GM18502 (cell line): ENCODE measurements around the gene MRPS7.
A peak's percentile ranks its signal among the peaks of the same experiment; 100 is the strongest.
"Not testable (repeated sequence)": the region's sequence is repeated elsewhere in the genome, so short reads cannot be mapped to it uniquely, and the experiment has no call there.

Experiments used
- ATAC-seq: cut with Tn5 transposase; IDR thresholded peaks from one replicate; pipeline ENCODE4 v1.9.1; 2021; ENCODE audit warnings: mild to moderate bottlenecking; ENCODE audit not compliant: unreplicated experiment, poor library complexity

Gene MRPS7

DNA sequence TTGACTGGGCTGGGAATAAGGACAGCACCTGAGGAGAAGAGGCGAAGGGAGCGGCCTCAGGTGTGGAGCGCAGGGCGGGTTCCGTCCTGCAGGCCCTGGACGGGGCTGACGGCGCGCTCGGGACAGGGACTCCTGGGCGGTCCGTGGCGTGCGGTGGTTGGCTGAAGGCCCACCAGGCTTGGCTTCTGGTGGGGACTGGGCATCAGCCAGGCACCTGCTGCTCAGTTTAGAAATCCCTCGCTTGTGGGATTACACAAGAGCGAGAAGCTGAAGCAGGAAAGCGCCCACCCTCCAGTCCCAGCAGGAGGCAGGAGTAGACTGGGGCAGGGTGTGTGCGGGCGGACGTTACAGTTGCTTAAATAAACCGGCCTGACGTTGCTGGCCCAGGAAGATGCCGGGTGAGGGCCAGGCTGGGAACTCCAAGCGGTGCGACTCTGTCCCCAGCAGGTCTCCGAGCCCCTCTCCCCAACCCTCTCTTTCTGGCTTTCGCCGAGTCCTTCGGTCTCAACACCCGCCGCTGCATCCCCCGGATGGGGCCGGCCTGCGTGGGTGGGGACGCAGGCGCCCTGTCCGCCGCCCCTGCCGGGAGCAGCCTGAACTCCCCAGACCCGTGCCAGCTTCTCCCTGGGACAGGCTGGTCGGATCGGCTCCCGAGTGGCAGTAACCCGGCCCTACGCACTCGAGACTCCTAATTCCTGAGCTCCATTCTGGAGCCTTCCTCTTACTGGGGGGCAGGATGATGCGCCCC, 8.7 kb downstream of the MRPS7 start:
- peak; percentile 34 for ATAC-seq

- peak; percentile 27 for ATAC-seq
Observed at GRCh38 chr17:75270966-75271232, 9.2 kb downstream of the MRPS7 start, which contains the start of gene MIF4GD. Gene MIF4GD (minus strand): TSS chr17:75271231. CDS start chr17:75270195, 1,036 bp downstream.

GRCh38 chr17:75271233-75271954, 9.7 kb downstream of the MRPS7 start:
- peak; percentile 67 for ATAC-seq

DNA sequence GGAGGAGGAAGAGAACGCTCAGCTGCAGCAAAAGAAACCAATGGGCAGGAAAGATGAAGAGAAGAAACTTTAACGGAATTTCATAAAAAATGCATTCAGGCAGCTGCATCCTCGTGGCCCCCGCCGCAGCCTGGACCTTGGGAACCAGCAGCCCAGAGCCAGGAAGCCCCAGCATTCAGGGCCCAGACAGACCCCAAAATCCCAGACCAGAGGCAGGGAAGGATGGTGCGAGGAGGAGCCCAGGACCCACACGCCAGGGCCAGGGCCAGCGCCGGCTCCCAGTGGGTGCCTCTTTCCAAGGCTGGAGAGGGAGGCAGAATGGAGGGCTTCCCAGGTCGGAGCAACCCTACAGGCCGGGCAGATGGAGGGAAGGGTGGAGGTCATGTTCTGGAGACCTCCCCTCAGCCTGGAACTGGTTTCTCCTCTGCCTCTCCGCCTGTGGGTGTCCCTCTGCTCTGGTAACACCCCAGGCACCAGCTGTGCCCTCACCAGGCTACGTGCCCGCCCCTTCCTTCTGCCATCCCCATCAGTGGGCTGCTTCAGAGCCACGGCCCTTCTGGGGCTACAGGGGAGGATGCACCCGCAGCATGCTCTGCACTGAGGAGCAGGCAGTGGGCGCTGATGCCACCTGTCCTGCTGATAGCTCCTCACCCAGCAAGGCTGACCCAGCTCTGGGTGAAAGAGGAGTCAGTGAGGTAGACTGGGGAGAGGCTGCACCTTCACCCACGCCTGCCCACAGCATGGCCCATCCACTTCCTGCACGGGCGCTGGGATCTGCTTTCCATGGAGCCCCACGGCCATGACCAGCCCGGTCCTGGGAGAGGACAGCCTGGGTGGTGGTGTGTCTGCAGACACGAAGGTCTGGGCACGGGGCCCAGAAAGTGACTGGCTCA, 10.5 kb downstream of the MRPS7 start:
- ATAC-seq: no peak

- no peak for ATAC-seq
Observed at GRCh38 chr17:75272848-75273184, 11.1 kb downstream of the MRPS7 start.

DNA sequence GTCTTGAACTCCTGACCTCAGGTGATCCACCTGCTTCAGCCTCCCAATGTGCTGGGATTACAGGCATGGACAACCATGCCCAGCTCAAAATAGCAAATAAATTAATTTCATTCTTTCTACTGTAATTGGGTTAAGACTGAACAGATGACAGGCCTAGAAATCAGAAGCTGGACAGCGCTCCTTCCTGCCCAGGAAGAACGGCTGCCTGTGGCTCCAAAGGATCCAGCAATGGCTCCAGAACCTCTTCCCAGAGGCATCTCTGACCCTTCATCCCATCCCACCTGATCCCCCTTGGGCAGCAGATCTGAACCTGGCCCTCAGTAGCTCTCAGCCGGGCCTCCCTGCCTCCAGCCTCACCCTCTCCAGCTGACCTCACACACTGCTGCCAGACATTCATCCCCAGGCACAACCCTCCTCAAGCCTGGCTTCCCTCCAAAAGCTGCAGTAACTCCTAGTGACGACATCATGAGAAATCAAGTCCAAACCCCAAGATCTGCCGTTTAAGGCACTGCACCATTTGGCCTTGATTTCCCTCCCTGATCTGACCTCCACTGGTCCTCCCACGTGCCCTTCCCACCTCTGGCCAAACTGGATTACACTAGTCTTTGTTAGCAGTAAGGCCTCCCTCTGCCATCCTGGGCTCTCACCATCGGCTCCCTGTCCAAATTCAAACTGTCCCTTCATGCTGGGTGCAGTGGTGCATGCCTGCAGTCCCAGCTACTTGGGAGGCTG, 12.5 kb downstream of the MRPS7 start:
- no peak for ATAC-seq

DNA sequence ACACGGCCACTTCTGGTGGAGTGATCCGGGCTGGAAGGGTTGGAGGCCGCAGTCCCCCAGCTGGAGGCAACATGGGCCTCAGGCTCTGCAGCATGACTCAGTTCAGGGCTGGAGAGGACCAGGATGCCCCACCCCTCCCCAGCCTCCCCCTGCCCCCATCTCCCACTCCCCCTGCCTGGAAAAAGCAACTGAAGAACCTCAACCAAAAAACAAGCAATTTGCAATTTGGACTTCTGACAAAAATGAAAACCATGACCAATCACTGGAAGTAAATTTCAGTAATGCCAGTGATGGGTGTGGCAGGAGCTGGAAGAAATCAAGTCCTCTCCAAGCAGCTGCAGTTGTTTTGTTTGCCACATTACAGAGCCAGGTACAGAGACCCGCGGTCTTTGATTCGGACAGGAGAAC, 16.0 kb downstream of the MRPS7 start:
- ATAC-seq: no peak

DNA sequence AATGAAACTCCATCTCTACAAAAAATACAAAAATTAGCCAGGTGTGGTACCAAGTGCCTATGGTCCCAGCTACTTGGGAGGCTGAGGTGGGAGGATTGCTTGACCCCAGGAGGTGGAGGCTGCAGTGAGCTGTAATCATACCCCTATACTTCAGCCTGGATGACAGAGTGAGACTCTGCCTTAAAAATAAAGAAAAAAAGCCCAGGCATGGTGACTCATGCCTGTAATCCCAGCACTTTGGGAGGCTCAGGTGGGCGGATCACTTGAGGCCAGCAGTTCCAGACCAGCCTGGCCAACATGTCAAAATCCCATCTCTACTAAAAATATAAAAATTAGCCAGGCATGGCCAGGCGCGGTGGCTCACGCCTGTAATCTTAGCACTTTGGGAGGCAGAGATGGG, 18.5 kb downstream of the MRPS7 start:
- ATAC-seq: not testable (repeated sequence)

DNA sequence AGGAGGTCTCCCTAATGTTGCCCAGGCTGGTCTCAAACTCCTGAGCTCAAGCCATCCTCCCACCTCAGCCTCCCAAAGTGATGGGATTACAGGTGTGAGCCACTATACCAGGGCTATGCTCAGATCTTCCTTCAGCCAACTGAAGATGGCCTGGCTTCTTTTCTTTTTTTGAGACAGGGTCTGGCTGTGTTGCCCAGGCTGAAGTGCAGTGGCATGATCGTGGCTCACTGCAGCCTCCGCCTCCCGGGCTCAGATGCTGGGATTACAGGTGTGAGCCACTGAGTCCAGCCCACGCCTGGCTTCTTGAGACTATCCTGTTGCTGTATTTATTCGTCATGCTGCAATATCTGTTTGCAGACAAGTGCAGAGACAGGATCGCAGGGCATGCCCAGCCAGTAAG, 23.4 kb downstream of the MRPS7 start:
- no peak for ATAC-seq

DNA sequence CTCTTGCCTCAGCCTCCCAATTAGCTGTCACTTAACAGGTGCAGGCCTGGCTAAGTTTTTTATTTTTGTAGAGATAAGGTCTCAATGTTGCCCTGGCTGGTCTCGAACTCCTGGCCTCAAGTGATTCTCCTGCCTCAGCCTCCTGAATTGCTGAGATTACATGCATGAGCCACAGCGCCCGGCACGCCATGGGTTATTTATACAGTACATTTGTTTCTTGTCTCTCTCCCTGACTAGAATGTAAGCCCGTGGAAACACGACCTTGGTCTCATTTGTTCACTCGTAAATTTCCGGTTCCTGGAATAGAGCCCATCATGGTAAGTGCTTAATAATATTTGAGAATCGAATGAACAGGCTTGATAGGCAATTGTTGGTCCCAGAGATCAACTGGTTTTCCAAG, 25.5 kb downstream of the MRPS7 start:
- no peak for ATAC-seq

- no peak for ATAC-seq
Observed at GRCh38 chr17:75288359-75288758, 26.7 kb downstream of the MRPS7 start.

GRCh38 chr17:75288770-75289114, 27.1 kb downstream of the MRPS7 start:
- peak; percentile 18 for ATAC-seq

DNA sequence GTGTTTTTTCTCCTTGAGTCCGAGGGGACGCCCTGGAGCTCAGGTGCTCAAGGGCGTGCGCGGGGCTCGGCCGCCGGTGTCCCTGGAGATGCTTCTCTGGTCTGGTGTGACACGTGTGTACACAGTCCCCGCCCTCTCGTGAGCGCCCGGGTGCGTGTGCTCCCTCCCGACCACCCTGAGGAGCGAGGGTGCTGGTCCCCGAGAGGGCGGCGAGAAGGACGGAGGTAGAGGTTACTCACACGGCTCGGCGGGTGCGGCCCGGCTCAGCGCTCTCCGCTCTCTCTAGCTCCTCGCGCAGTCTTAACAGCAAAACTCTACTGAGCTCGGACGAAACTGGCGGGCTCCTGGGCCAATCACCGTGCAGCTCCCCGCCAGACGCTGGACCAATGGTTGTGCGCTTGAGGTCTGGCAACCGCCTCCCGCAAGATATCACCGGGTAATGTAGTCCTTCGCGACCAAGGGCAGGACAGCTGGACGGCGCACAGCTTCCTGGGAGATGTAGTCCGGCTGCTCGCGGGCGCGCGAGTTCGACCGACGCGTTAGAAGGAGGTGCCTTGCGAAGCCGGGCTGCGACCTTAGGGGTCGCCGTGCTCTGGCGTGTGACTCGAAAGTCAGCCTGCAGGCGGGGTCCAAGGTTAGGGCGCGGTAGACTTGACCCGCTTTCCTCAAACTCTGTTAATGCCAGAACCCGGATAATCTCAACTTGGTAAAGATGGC, 27.6 kb downstream of the MRPS7 start, which contains the start of gene SLC25A19:
Gene SLC25A19, minus strand, starts transcription at position 319 of the 717 bp plus-strand sequence. CDS start 2,669 bp downstream, outside the sequence.
- ATAC-seq: peak; percentile 91

GRCh38 chr17:75289832-75290337, 28.2 kb downstream of the MRPS7 start:
- peak; percentile 23 for ATAC-seq

GRCh38 chr17:75292810-75293448, 31.2 kb downstream of the MRPS7 start:
- not testable (repeated sequence) for ATAC-seq

DNA sequence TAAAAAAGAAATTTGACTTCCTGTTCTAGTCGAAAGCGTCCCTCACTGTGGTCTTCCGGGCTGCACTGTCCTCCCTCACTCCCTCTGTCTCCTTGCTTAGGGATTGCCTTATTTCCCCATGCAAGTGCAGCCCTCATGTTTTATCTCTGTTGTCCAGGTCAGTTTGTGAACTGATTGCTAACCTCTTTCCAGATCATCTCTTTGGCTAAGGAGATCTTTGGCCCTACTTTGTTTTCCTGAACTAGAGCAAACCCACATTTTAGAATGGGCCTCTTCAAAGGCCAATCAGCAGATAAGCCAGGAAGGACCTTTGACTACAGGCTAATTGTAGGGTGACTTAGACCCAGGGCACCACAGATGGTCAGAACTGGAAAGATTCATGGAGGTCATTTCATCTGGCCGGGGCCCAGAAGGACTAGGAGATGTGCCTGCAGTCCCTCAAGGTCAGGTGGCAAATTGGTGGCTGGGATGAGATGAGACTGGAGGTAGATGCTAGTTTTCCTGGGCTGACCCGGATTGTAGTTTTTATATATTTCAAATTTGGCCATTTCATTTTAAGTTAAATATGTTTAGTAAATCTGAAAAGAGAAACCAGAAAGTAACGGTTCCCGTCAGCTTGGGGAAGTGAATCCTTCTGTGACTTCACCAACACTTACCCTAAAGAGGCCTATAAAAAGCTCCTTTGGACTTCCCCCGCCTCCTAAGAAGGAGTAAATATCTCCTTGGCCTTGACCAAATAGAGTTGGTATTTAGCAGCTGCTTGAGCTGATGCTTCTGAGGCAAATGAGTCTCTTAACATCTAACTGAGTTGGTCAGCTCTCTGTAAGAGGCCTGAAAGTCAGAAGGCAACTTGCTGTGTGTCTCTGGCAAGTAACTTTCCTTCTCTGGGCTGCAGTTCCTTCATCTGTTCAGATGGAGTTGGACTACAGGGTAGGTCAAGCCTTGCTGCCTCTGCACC, 33.8 kb downstream of the MRPS7 start:
- peak; percentile 63 for ATAC-seq

DNA sequence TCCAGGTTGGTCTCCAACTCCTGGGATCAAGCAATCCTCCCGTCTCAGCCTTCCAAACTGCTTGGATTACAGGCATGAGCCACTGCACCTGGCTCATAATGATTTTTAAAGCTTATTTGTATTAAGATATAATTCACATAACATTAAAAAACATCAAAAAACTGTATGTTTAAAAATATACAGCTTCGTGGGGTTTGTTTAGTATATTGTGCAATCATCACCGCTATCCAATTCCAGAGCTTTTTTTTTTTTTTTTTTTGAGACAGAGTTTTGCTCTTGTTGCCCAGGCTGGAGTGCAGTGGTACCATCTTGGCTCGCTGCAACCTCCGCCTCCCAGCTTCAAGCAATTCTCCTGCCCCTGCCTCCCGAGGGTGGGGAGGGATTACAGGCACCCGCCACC, 38.6 kb downstream of the MRPS7 start:
- ATAC-seq: no peak

GRCh38 chr17:75301049-75301448, 39.4 kb downstream of the MRPS7 start:
- ATAC-seq: no peak
